K562 (cell line): ENCODE measurements around the gene ZBTB46. TPM values are rescaled to one million over a fixed set of nuclear protein-coding genes. Genes with fewer than 3 reads are reported as not detected.
A peak's percentile ranks its signal among the peaks of the same experiment; 100 is the strongest.

ENCODE experiments used
- ARID4B ChIP-seq: sonication (generic); formaldehyde crosslinking; IDR thresholded peaks from 2 replicates; pipeline ENCODE4 v1.8.0; 2022; ENCODE audit warnings: mild to moderate bottlenecking, missing genetic modification reagents
- CAMTA2 ChIP-seq: fragments of 250-450 bp; sonication (Bioruptor Pico); conservative IDR thresholded peaks from 2 replicates; pipeline ENCODE4 v1.5.1; 2022
- ETS2 ChIP-seq: IDR thresholded peaks from 2 replicates; pipeline ENCODE4 v1.6.1; 2016; ENCODE audit warnings: borderline replicate concordance, missing genetic modification characterization, mild to moderate bottlenecking, moderate library complexity, missing compliant biosample characterization; ENCODE audit not compliant: poor library complexity, severe bottlenecking
- FIP1L1 ChIP-seq: fragments of 200-400 bp; formaldehyde crosslinking; IDR thresholded peaks from 2 replicates; pipeline ENCODE4 v1.6.1; 2018; ENCODE audit warnings: mild to moderate bottlenecking, low read depth, low read length; ENCODE audit not compliant: poor library complexity, severe bottlenecking
- GABPB2 ChIP-seq: fragments of 250-450 bp; sonication (Bioruptor Pico); conservative IDR thresholded peaks from 2 replicates; pipeline ENCODE4 v1.5.1; 2021; ENCODE audit warnings: mild to moderate bottlenecking
- HNRNPH1 ChIP-seq: fragments of 200-400 bp; formaldehyde crosslinking; optimal IDR thresholded peaks from 2 replicates; pipeline ENCODE3; 2017; ENCODE audit warnings: low read depth, mild to moderate bottlenecking, low read length, moderate library complexity
- MIER1 ChIP-seq: fragments of 450-650 bp; IDR thresholded peaks from 2 replicates; pipeline ENCODE4 v1.6.1; 2016; ENCODE audit warnings: antibody characterized with exemption, mild to moderate bottlenecking, low read depth
- NR1H2 ChIP-seq: sonication (generic); formaldehyde crosslinking; IDR thresholded peaks from 2 replicates; pipeline ENCODE4 v1.4.0; 2020; ENCODE audit warnings: mild to moderate bottlenecking, missing genetic modification reagents
- NR2C1 ChIP-seq, 2 experiments: fragments of 450-650 bp; IDR thresholded peaks; 2 replicates each; pipeline ENCODE4 v1.6.1; 2017; ENCODE audit warnings: mild to moderate bottlenecking in 2 of 2, antibody characterized with exemption in 1 of 2, inconsistent platforms in 1 of 2, missing compliant biosample characterization in 1 of 2, missing genetic modification characterization in 1 of 2
- PKNOX1 ChIP-seq: fragments of 450-650 bp; IDR thresholded peaks from 2 replicates; pipeline ENCODE4 v1.6.1; 2016
- POLR2H ChIP-seq: IDR thresholded peaks from 2 replicates; pipeline ENCODE4 v1.6.1; 2016; ENCODE audit warnings: missing genetic modification characterization, low read depth, mild to moderate bottlenecking, control low read depth, missing compliant biosample characterization, moderate library complexity
- SMARCA5 ChIP-seq: fragments of 450-650 bp; IDR thresholded peaks from 2 replicates; pipeline ENCODE4 v1.6.1; 2016
- ZFX ChIP-seq: sonication (generic); formaldehyde crosslinking; IDR thresholded peaks from 2 replicates; pipeline ENCODE4 v1.8.0; 2022; ENCODE audit warnings: mild to moderate bottlenecking, missing genetic modification reagents, moderate library complexity
- ZNF134 ChIP-seq: fragments of 250-450 bp; sonication (Bioruptor Pico); conservative IDR thresholded peaks from 2 replicates; pipeline ENCODE4 v1.4.0; 2020
- ZNF224 ChIP-seq: sonication (generic); formaldehyde crosslinking; IDR thresholded peaks from 2 replicates; pipeline ENCODE4 v1.8.0; 2022; ENCODE audit warnings: mild to moderate bottlenecking, missing genetic modification reagents
- ZNF347 ChIP-seq: fragments of 450-650 bp; formaldehyde crosslinking; IDR thresholded peaks from 2 replicates; pipeline ENCODE4 v1.4.0; 2020; ENCODE audit warnings: low read depth, mild to moderate bottlenecking, moderate library complexity
- ZNF740 ChIP-seq, 3 experiments: fragments of 200-800 bp in 1 of 3; sonication (Bioruptor generic) in 1 of 3; sonication (generic) in 1 of 3; formaldehyde crosslinking in 1 of 3; IDR thresholded peaks; 2 replicates each; pipeline versions ENCODE4 v1.6.1 to v1.8.0; 2016 to 2022; ENCODE audit warnings: mild to moderate bottlenecking in 2 of 3, missing compliant biosample characterization in 2 of 3, missing genetic modification characterization in 2 of 3, missing genetic modification reagents in 1 of 3
- polyA plus RNA-seq, 8 experiments: library from polyadenylated mRNA; depleted of rRNA in 4 of 8; stranded (reverse) in 5 of 8; unstranded in 3 of 8; fragments of >200 nt; fragmentation: Nextera tagmentation in 2 of 8; fragmentation: Illumina TruSeq in 1 of 8; extraction: Ambion mirVana in 2 of 8; extraction: Trizol in 1 of 8; gene quantifications; 2 replicates each; pipeline versions ENCODE4 v1.2.1 to v1.2.3, GENCODE V29; 2011 to 2014; ENCODE audit warnings: inconsistent platforms in 1 of 8, missing spikeins in 1 of 8
- total RNA-seq, 7 experiments: library from RNA; depleted of rRNA in 6 of 7; stranded (reverse); fragments of >200 nt in 6 of 7; fragmentation: Illumina TruSeq in 2 of 7; extraction: Trizol in 2 of 7; gene quantifications; 2 replicates each; pipeline versions ENCODE4 v1.2.1 to v1.2.3, GENCODE V29; 2011 to 2021; ENCODE audit warnings: low replicate concordance in 1 of 7
- TF ChIP-seq, protein P1 (sequence below): fragments of 250-450 bp; sonication (Bioruptor Pico); IDR thresholded peaks from 2 replicates; pipeline ENCODE4 v1.8.0; 2022; ENCODE audit warnings: moderate library complexity, mild to moderate bottlenecking, inconsistent platforms
- TF ChIP-seq, protein P2 (sequence below): fragments of 250-450 bp; sonication (Bioruptor Pico); IDR thresholded peaks from 2 replicates; pipeline ENCODE4 v1.5.0; 2020; ENCODE audit warnings: mild to moderate bottlenecking, borderline replicate concordance

Gene ZBTB46
- total and polyA plus RNA-seq, 9 of the 15 experiments (the other 6 are each of a cell fraction or from before 2014, with no cell fraction given): 0.29 to 4.1 (median 1.1) TPM

DNA sequence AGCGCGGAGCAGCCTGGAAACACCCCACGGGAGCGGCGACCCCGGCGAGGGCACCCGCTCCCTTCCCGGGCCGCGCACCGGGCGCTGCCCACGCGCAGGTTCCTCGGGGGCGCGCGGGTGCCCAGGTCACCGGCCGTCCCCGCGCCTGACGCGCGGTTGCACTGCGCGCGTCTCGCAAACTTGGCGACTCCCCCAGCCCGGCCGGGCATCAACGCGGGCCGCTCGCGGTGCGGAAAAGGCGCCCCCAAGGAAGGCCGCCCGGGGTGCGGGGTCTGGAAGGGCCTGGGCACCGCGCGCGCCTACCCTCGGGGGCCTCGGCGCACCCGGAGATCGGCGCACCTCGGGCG, 555 bp upstream of the ZBTB46 start (continued):
- TF ChIP-seq MIER1 (no peak), GABPB2 (CRISPR knock-in tag) (no peak), ZNF224 (CRISPR knock-in tag) (no peak), FIP1L1 (peak; percentile 5), NR2C1 (IDR thresholded peaks at IDR 0.05) (no peak), NR2C1 (tag; IDR thresholded peaks at IDR 0.05) (no peak), ZNF134 (no peak), ARID4B (CRISPR knock-in tag) (no peak), ZFX (no peak), ZNF347 (no peak), ETS2 (tag) (no peak), POLR2H (tag) (no peak), PKNOX1 (no peak), CAMTA2 (no peak), ZNF740 (CRISPR knock-in tag; IDR thresholded peaks at IDR 0.05) (peak; percentile 52; the same call in 1 of the 2 replicates), ZNF740 (tag; IDR thresholded peaks at IDR 0.05) (no peak), HNRNPH1 (no peak), SMARCA5 (no peak), NR1H2 (CRISPR knock-in tag) (no peak)
- TF ChIP-seq, protein P1, sequence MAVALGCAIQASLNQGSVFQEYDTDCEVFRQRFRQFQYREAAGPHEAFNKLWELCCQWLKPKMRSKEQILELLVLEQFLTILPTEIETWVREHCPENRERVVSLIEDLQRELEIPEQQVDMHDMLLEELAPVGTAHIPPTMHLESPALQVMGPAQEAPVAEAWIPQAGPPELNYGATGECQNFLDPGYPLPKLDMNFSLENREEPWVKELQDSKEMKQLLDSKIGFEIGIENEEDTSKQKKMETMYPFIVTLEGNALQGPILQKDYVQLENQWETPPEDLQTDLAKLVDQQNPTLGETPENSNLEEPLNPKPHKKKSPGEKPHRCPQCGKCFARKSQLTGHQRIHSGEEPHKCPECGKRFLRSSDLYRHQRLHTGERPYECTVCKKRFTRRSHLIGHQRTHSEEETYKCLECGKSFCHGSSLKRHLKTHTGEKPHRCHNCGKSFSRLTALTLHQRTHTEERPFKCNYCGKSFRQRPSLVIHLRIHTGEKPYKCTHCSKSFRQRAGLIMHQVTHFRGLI (CRISPR knock-in tag): no peak
- TF ChIP-seq, protein P2, sequence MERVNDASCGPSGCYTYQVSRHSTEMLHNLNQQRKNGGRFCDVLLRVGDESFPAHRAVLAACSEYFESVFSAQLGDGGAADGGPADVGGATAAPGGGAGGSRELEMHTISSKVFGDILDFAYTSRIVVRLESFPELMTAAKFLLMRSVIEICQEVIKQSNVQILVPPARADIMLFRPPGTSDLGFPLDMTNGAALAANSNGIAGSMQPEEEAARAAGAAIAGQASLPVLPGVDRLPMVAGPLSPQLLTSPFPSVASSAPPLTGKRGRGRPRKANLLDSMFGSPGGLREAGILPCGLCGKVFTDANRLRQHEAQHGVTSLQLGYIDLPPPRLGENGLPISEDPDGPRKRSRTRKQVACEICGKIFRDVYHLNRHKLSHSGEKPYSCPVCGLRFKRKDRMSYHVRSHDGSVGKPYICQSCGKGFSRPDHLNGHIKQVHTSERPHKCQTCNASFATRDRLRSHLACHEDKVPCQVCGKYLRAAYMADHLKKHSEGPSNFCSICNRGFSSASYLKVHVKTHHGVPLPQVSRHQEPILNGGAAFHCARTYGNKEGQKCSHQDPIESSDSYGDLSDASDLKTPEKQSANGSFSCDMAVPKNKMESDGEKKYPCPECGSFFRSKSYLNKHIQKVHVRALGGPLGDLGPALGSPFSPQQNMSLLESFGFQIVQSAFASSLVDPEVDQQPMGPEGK (CRISPR knock-in tag): no peak
